MM.1S (cell line): ENCODE measurements around the gene CHSY1.

Experiments
- DNase-seq: peaks from one replicate; pipeline ENCODE4 v3.0.0-alpha.2; 2015
- H2AFZ ChIP-seq: fragments of 300-600 bp; sonication (generic); 2 replicates; pipeline ENCODE4 v1.6.0; 2016; ENCODE audit warnings: antibody characterized with exemption, low read length
- H3F3A ChIP-seq: fragments of 300-600 bp; sonication (generic); 2 replicates; pipeline ENCODE4 v1.6.1; 2016; ENCODE audit warnings: mild to moderate bottlenecking, antibody characterized with exemption, low read length, moderate library complexity, mixed read lengths; ENCODE audit not compliant: insufficient read depth
- H3K27ac ChIP-seq: fragments of 300-600 bp; sonication (generic); 2 replicates; pipeline ENCODE4 v1.5.1; 2016; ENCODE audit warnings: mild to moderate bottlenecking, low read length
- H3K27me3 ChIP-seq: fragments of 300-600 bp; sonication (generic); replicated peaks from 2 replicates; pipeline ENCODE4 v1.6.0; 2016; ENCODE audit warnings: low read length; ENCODE audit not compliant: insufficient read depth
- H3K36me3 ChIP-seq: fragments of 300-600 bp; sonication (generic); replicated peaks from 2 replicates; pipeline ENCODE4 v1.6.1; 2016; ENCODE audit warnings: mild to moderate bottlenecking, low read length, mixed read lengths; ENCODE audit not compliant: insufficient read depth
- H3K4me1 ChIP-seq: fragments of 300-600 bp; sonication (generic); 2 replicates; pipeline ENCODE4 v1.6.1; 2016; ENCODE audit warnings: low read length, mixed read lengths
- H3K4me2 ChIP-seq: fragments of 300-600 bp; sonication (generic); 2 replicates; pipeline ENCODE4 v1.6.0; 2016; ENCODE audit warnings: low read depth, low read length
- H3K4me3 ChIP-seq: fragments of 300-600 bp; sonication (generic); 2 replicates; pipeline ENCODE4 v1.5.1; 2016; ENCODE audit warnings: low read length, mixed read lengths
- H3K79me2 ChIP-seq: fragments of 300-600 bp; sonication (generic); 2 replicates; pipeline ENCODE4 v1.6.1; 2016; ENCODE audit warnings: mixed run types, low read length, mixed read lengths
- H3K9ac ChIP-seq: fragments of 300-600 bp; sonication (generic); 2 replicates; pipeline ENCODE4 v1.6.1; 2016; ENCODE audit warnings: low read length, mixed read lengths
- H3K9me2 ChIP-seq: fragments of 300-600 bp; sonication (generic); replicated peaks from 2 replicates; pipeline ENCODE4 v1.6.1; 2016; ENCODE audit warnings: mild to moderate bottlenecking, low read length, mixed read lengths; ENCODE audit not compliant: insufficient read depth
- H3K9me3 ChIP-seq: fragments of 300-600 bp; sonication (generic); replicated peaks from 2 replicates; pipeline ENCODE4 v1.6.1; 2016; ENCODE audit warnings: mild to moderate bottlenecking, low read length, mixed read lengths; ENCODE audit not compliant: insufficient read depth
- H4K20me1 ChIP-seq: fragments of 300-600 bp; sonication (generic); 2 replicates; pipeline ENCODE4 v1.6.1; 2016; ENCODE audit warnings: mild to moderate bottlenecking, low read length, moderate library complexity, mixed read lengths; ENCODE audit not compliant: insufficient read depth
- CTCF ChIP-seq: fragments of 300-600 bp; sonication (generic); IDR thresholded peaks from 2 replicates; pipeline ENCODE4 v1.5.1; 2016; ENCODE audit warnings: antibody characterized with exemption, low read length, mixed read lengths
- EZH2 ChIP-seq: fragments of 300-600 bp; sonication (generic); optimal IDR thresholded peaks from 2 replicates; pipeline ENCODE3; 2017; ENCODE audit warnings: low read depth, mild to moderate bottlenecking, antibody characterized with exemption, low read length, mixed read lengths
- EZH2phosphoT487 ChIP-seq: fragments of 300-600 bp; sonication (generic); IDR thresholded peaks from 2 replicates; pipeline ENCODE4 v1.6.1; 2018; ENCODE audit warnings: antibody characterized with exemption, low read length

The CHSY1 gene

DNA sequence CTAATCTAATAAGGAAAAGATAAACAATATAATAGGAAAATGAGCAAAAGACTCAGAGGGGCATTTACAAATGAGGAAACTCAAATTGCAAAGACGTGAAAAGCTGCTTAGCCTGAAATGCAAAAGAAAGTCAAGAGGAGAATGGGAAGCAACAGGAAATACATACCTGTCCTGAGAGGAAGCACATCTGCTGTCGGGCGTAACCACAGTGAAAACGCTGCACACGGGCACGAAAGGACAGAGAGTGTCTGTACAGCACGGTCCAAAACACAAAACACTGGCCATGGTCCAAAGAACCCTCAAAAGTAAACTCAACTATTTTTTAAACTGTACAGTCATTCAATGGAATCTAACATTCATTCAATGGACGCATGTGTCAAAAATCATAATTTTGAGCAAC lies 100.6 kb downstream of the CHSY1 start:
- TF ChIP-seq EZH2phosphoT487 (no peak), EZH2 (no peak), CTCF (no peak)
- Histone ChIP-seq H2AFZ (0 out of 2 replicates have a peak overlapping the region, but pooled peaks have one; percentile 22), H3K79me2 (peaks cover 9% of the 10 kb centered on the region), H3K9me3 (no peaks in the 10 kb centered on the region), H3F3A (peaks cover 32% of the 10 kb centered on the region), H3K4me2 (peak overlapping the region; percentile 61), H3K9ac (no peak overlapping the region), H3K4me3 (peak overlapping the region; percentile 8; the same call in 1 of the 2 replicates), H3K9me2 (no peaks in the 10 kb centered on the region), H3K27ac (peak overlapping the region; percentile 45; the same call in 1 of the 2 replicates), H3K36me3 (no peaks in the 10 kb centered on the region), H4K20me1 (no peaks in the 10 kb centered on the region), H3K27me3 (no peaks in the 10 kb centered on the region), H3K4me1 (peaks cover 55% of the 10 kb centered on the region)
- peak; percentile 55 for DNase-seq

- TF ChIP-seq CTCF (no peak), EZH2phosphoT487 (no peak), EZH2 (no peak)
- Histone ChIP-seq H3K9ac (no peak overlapping the region), H3K79me2 (peaks cover 12% of the 10 kb centered on the region), H3K9me3 (no peaks in the 10 kb centered on the region), H2AFZ (no peak overlapping the region), H3K4me1 (peaks cover 61% of the 10 kb centered on the region), H3K4me3 (no peak overlapping the region), H4K20me1 (no peaks in the 10 kb centered on the region), H3K9me2 (no peaks in the 10 kb centered on the region), H3K27ac (peak overlapping the region; percentile 45; the same call in 1 of the 2 replicates), H3F3A (peaks cover 35% of the 10 kb centered on the region), H3K36me3 (no peaks in the 10 kb centered on the region), H3K27me3 (no peaks in the 10 kb centered on the region), H3K4me2 (no peak overlapping the region)
- DNase-seq = no peak
These were observed 101.2 kb downstream of the CHSY1 start for GRCh38 chr15:101150723-101151040.

GRCh38 chr15:101149864-101150722 lies 101.8 kb downstream of the CHSY1 start:
- Histone ChIP-seq H3K9me2 (no peaks in the 10 kb centered on the region), H3F3A (peaks cover 35% of the 10 kb centered on the region), H3K4me3 (no peak overlapping the region), H3K27ac (no peak overlapping the region), H3K79me2 (peaks cover 12% of the 10 kb centered on the region), H2AFZ (no peak overlapping the region), H3K4me2 (no peak overlapping the region), H3K36me3 (no peaks in the 10 kb centered on the region), H3K9ac (no peak overlapping the region), H3K27me3 (no peaks in the 10 kb centered on the region), H3K9me3 (no peaks in the 10 kb centered on the region), H3K4me1 (peaks cover 63% of the 10 kb centered on the region), H4K20me1 (no peaks in the 10 kb centered on the region)
- TF ChIP-seq EZH2 = no peak
- no peak for TF ChIP-seq EZH2phosphoT487
- no peak for TF ChIP-seq CTCF
- no peak for DNase-seq
